Suprapubic skin (tissue), 4 donors: Measurements from ENCODE around the gene UQCRHL. TPM values are rescaled to one million over a fixed set of nuclear protein-coding genes. Genes with fewer than 3 reads are reported as not detected.

Experiments
- DNase-seq, 2 donors: peaks; one replicate each; pipeline ENCODE4 v3.0.0-alpha.2; 2019; ENCODE audit warnings: low spot score in 2 of 2
- H3K27ac ChIP-seq: fragments of 200-600 bp; sonication (generic); one replicate; pipeline ENCODE4 v1.5.1; 2019
- H3K27me3 ChIP-seq: fragments of 200-600 bp; sonication (generic); one replicate; pipeline ENCODE4 v1.5.1; 2019
- H3K36me3 ChIP-seq: fragments of 200-600 bp; sonication (generic); one replicate; pipeline ENCODE4 v1.5.1; 2019
- H3K4me1 ChIP-seq: fragments of 200-600 bp; sonication (generic); one replicate; pipeline ENCODE4 v1.5.1; 2019
- H3K4me3 ChIP-seq: fragments of 200-600 bp; sonication (generic); one replicate; pipeline ENCODE4 v1.5.1; 2019; ENCODE audit warnings: mild to moderate bottlenecking
- H3K9me3 ChIP-seq: fragments of 200-600 bp; sonication (generic); one replicate; pipeline ENCODE4 v1.5.1; 2019
- CTCF ChIP-seq, 2 donors: fragments of 200-600 bp in 1 of 2; fragments of 450-650 bp in 1 of 2; sonication (generic) in 1 of 2; IDR thresholded peaks; one replicate each; pipeline ENCODE4 v1.5.1; 2016 to 2019; ENCODE audit warnings: antibody characterized with exemption in 2 of 2, mild to moderate bottlenecking in 1 of 2, moderate library complexity in 1 of 2
- EP300 ChIP-seq: sonication (generic); formaldehyde crosslinking; IDR thresholded peaks from one replicate; pipeline ENCODE4 v1.6.1; 2017; ENCODE audit warnings: antibody characterized with exemption
- POLR2A ChIP-seq, 2 donors: fragments of 450-650 bp; IDR thresholded peaks; one replicate each; pipeline ENCODE4 v1.6.1; 2017; ENCODE audit warnings: antibody characterized with exemption in 2 of 2, mild to moderate bottlenecking in 2 of 2, moderate library complexity in 2 of 2
- POLR2AphosphoS5 ChIP-seq, 3 donors: sonication (generic); formaldehyde crosslinking; IDR thresholded peaks; one replicate each; pipeline ENCODE4 v1.6.1; 2017; ENCODE audit warnings: antibody characterized with exemption in 3 of 3
- WGBS: methylation state at CpG from one replicate; pipeline ENCODE4 v1.1.5; 2018; 5-methylcytosine and 5-hydroxymethylcytosine counted together
- total RNA-seq, 4 donors: library from RNA; depleted of rRNA; stranded (reverse); fragments of >200 nt; gene quantifications; one replicate each; pipeline ENCODE4 v1.1.0, GENCODE V29; 2016

Gene UQCRHL
- total RNA-seq, 4 donors from 2014 or later: 0.68 to 3.2 (median 1.3) TPM

GRCh38 chr1:15770313-15770962 lies 37.0 kb downstream of the UQCRHL start:
- no peaks in the 10 kb centered on the region for H3K27me3 ChIP-seq
- H3K9me3 ChIP-seq: no peaks in the 10 kb centered on the region
- 96% methylated on average over 12 of the region's 14 CpGs for WGBS
- H3K4me1 ChIP-seq: peaks cover 12% of the 10 kb centered on the region
- DNase-seq: no peak
- no peak overlapping the region for H3K27ac ChIP-seq
- TF ChIP-seq POLR2A (IDR thresholded peaks at IDR 0.05) (no peak), POLR2AphosphoS5 (IDR thresholded peaks at IDR 0.05) (no peak), EP300 (no peak)
- peaks cover 55% of the 10 kb centered on the region for H3K36me3 ChIP-seq
- H3K4me3 ChIP-seq: no peak overlapping the region

- no peak for TF ChIP-seq POLR2AphosphoS5 (IDR thresholded peaks at IDR 0.05)
- TF ChIP-seq EP300: no peak
- TF ChIP-seq POLR2A (IDR thresholded peaks at IDR 0.05): no peak
- no peak for TF ChIP-seq CTCF (IDR thresholded peaks at IDR 0.05)
- DNase-seq: no peak
- no peaks in the 10 kb centered on the region for H3K9me3 ChIP-seq
- WGBS: 93% methylated on average over 3 of the region's 7 CpGs
- no peak overlapping the region for H3K4me3 ChIP-seq
- peaks cover 29% of the 10 kb centered on the region for H3K4me1 ChIP-seq
- H3K36me3 ChIP-seq: peaks cover 52% of the 10 kb centered on the region
- no peaks in the 10 kb centered on the region for H3K27me3 ChIP-seq
- H3K27ac ChIP-seq: no peak overlapping the region
Observed at GRCh38 chr1:15768388-15768787, 39.1 kb downstream of the UQCRHL start.

GRCh38 chr1:15767941-15768340 lies 39.5 kb downstream of the UQCRHL start:
- H3K27ac ChIP-seq: no peak overlapping the region
- H3K4me3 ChIP-seq: no peak overlapping the region
- WGBS: 90% methylated on average over 5 of the region's 5 CpGs
- no peak for DNase-seq
- H3K36me3 ChIP-seq: peaks cover 52% of the 10 kb centered on the region
- no peak for TF ChIP-seq POLR2A (IDR thresholded peaks at IDR 0.05)
- no peak for TF ChIP-seq EP300
- no peak for TF ChIP-seq CTCF (IDR thresholded peaks at IDR 0.05)
- TF ChIP-seq POLR2AphosphoS5 (IDR thresholded peaks at IDR 0.05): no peak
- H3K4me1 ChIP-seq: peaks cover 29% of the 10 kb centered on the region
- no peaks in the 10 kb centered on the region for H3K27me3 ChIP-seq
- H3K9me3 ChIP-seq: no peaks in the 10 kb centered on the region

DNA sequence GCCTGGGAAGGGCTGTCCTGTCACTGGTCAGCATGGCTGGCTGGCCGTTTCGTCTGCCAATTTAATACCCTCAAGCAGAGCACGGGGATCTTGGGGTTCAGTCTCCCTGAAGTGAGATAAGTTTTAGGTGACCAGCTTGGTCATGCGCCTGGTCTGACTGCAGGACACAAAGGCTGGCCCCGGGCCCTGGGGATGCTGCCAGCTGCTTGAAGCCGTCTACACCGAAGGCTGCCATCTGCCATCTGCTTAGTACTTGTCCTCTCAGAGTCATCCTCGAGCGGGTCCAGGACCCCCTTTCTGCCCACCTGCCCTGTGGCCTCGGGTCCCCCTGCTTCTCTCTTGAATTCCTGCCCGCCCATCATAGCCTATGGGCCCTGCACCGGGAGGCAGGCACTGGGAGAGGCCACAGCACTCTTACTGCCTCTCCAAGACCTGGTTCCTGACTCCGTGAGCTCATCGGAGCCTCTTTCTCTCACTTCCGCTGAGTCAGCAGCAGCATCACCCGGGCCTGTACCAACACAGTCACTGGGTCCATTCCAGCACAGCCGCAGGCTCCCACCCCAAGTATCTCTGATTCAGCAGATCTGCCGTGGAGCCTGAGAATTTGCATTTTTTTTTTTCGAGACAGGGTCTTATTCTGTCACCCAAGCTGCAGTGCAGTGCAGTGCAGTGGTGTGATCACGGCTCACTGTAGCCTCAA lies 41.8 kb downstream of the UQCRHL start:
- peaks cover 33% of the 10 kb centered on the region for H3K36me3 ChIP-seq
- no peak for DNase-seq
- 53% methylated on average over 20 of the region's 20 CpGs for WGBS

DNA sequence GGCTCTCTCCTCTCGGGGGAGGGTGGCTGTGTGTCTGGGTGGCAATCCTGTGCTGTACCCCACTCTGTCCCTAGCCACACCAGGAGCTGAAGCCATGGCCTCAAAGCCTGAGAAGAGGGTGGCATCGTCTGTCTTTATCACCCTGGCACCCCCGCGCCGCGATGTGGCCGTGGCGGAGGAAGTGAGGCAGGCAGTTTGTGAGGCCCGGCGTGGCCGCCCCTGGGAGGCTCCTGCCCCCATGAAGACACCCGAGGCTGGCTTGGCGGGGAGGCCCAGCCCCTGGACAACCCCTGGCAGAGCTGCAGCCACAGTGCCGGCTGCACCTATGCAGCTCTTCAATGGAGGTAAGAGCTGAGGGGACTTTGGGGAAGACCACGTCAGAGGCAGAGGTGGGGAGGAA lies 42.6 kb downstream of the UQCRHL start:
- TF ChIP-seq POLR2A (IDR thresholded peaks at IDR 0.05) (no peak), CTCF (IDR thresholded peaks at IDR 0.05) (no peak), EP300 (no peak), POLR2AphosphoS5 (IDR thresholded peaks at IDR 0.05) (no peak)
- Histone ChIP-seq H3K27ac (no peak overlapping the region), H3K27me3 (peaks cover 2% of the 10 kb centered on the region), H3K9me3 (no peaks in the 10 kb centered on the region), H3K4me3 (no peak overlapping the region), H3K4me1 (peaks cover 37% of the 10 kb centered on the region), H3K36me3 (peaks cover 28% of the 10 kb centered on the region)
- 90% methylated on average over 2 of the region's 15 CpGs for WGBS
- no peak for DNase-seq

More for the DNA sequence above, 41.8 kb downstream of the UQCRHL start:
- peaks cover under 1% of the 10 kb centered on the region for H3K27me3 ChIP-seq
- H3K4me3 ChIP-seq: no peak overlapping the region
- TF ChIP-seq POLR2AphosphoS5 (IDR thresholded peaks at IDR 0.05) (no peak), CTCF (IDR thresholded peaks at IDR 0.05) (no peak), POLR2A (IDR thresholded peaks at IDR 0.05) (no peak), EP300 (no peak)
- no peaks in the 10 kb centered on the region for H3K9me3 ChIP-seq
- H3K4me1 ChIP-seq: peaks cover 31% of the 10 kb centered on the region
- no peak overlapping the region for H3K27ac ChIP-seq
